ENCODE data around the gene CDR2L. TPM values are rescaled to one million over a fixed set of nuclear protein-coding genes. Genes with fewer than 3 reads are reported as not detected.

The CDR2L gene
- polyA plus RNA-seq (2011; rRNA removed) (18.0 and 18.5 TPM in 2 replicates), polyA plus RNA-seq (2017; fragmentation: RNase III; extraction: RNeasy Plus Mini Kit Qiagen cat#74134 plus additional on column Dnase treatment) (26.9 to 34.0 TPM (median 30.0 TPM) in 3 replicates), polyA minus RNA-seq (2011; rRNA and poly(A)+ RNA removed) (16.6 and 21.8 TPM in 2 replicates)
- polyA plus RNA-seq (2012; cell fraction: cytosol; rRNA removed), result 25.6 and 34.4 TPM in 2 replicates
- 38.5 and 49.0 TPM in 2 replicates for polyA plus RNA-seq (2012; cell fraction: nucleus; rRNA removed)

GRCh38 chr17:74987418-74987908 is at the start of gene CDR2L:
Gene CDR2L (plus strand): TSS chr17:74987632. CDS start chr17:74988044, 412 bp downstream.
- 0% methylated on average over 16 of the region's 51 CpGs for WGBS (ENCODE audit: missing lambda C conversion rate)

GRCh38 chr17:74938194-74938950 is 49.1 kb upstream of the CDR2L start:
- 66% methylated on average over 8 of the region's 8 CpGs for WGBS (ENCODE audit: missing lambda C conversion rate)
- no peak for DNase-seq (ENCODE audit: low read depth in 1 of 2, low spot score in 1 of 2)
- H3K4me2 ChIP-seq, result no peak overlapping the region
- no peak overlapping the region for H3K27ac ChIP-seq
- ATAC-seq, result no peak
- ChIA-PET POLR2A (no interaction called here), CTCF (interaction anchor here (42.0 to 42.3 kb wide), 2 partner anchors 6 to 19 kb away, joined by 1448 read pairs; partner anchors contain the start of genes HID1, OTOP2, OTOP3 and USH1G)
- H3K4me3 ChIP-seq, result no peak overlapping the region
- H3K9me3 ChIP-seq, result no peaks in the 10 kb centered on the region
- H3K4me1 ChIP-seq, result no peaks in the 10 kb centered on the region; the same call in 2 of the 3 replicates
- FAIRE-seq, result no peak
- TF ChIP-seq FOXS1 (CRISPR knock-in tag; IDR thresholded peaks at IDR 0.05) (no peak), HMGXB4 (CRISPR knock-in tag; IDR thresholded peaks at IDR 0.05; ENCODE audit: borderline replicate concordance) (no peak), TP53 (CRISPR knock-in tag; IDR thresholded peaks at IDR 0.05) (no peak), MAZ (IDR thresholded peaks at IDR 0.05; ENCODE audit: borderline replicate concordance, low read depth, low read length) (no peak), ZSCAN20 (CRISPR knock-in tag; IDR thresholded peaks at IDR 0.05) (no peak), KDM1A (IDR thresholded peaks at IDR 0.05; ENCODE audit: low read depth) (no peak), JUNB (IDR thresholded peaks at IDR 0.05) (no peak), MAX (IDR thresholded peaks at IDR 0.05) (no peak), ZFP36 (IDR thresholded peaks at IDR 0.05; ENCODE audit: borderline replicate concordance, partially characterized antibody) (no peak), ZNF302 (CRISPR knock-in tag; IDR thresholded peaks at IDR 0.05) (no peak), PBX3 (IDR thresholded peaks at IDR 0.05) (no peak), POLR2AphosphoS2 (conservative IDR thresholded peaks at IDR 0.05; ENCODE audit: low read length) (no peak), BHLHE40 (IDR thresholded peaks at IDR 0.05; ENCODE audit: low read depth, low read length) (no peak), MYC (IDR thresholded peaks at IDR 0.05; ENCODE audit: borderline replicate concordance, low read length) (no peak), CEBPB (IDR thresholded peaks at IDR 0.05) (no peak)

More at GRCh38 chr17:74987418-74987908, at the start of gene CDR2L:
- CTCF ChIA-PET, result interaction anchor here (0.7 to 17.5 kb wide), 13 partner anchors 8 to 143 kb away, joined by 3 to 332 read pairs (median 9); partner anchors contain the start of genes HID1, MRPL58, NT5C and OTOP2
- FAIRE-seq, result no peak
- TF ChIP-seq TP53 (CRISPR knock-in tag; IDR thresholded peaks at IDR 0.05) (peak; percentile 77; the same call in 1 of the 2 replicates), POLR2A (IDR thresholded peaks at IDR 0.05; ENCODE audit: low read length) (peak; percentile 95), RNF2 (IDR thresholded peaks at IDR 0.05; ENCODE audit: borderline replicate concordance, low read depth) (no peak), FOSB (CRISPR knock-in tag; IDR thresholded peaks at IDR 0.05) (no peak), CEBPB (IDR thresholded peaks at IDR 0.05) (no peak), MAFK (IDR thresholded peaks at IDR 0.05; ENCODE audit: partially characterized antibody) (peak; percentile 51), PHF8 (IDR thresholded peaks at IDR 0.05; ENCODE audit: borderline replicate concordance, low read depth) (peak; percentile 75), HMGXB4 (CRISPR knock-in tag; IDR thresholded peaks at IDR 0.05; ENCODE audit: borderline replicate concordance) (no peak), BCL3 (IDR thresholded peaks at IDR 0.05) (peak; percentile 94), EHF (CRISPR knock-in tag; IDR thresholded peaks at IDR 0.05) (no peak), RARB (CRISPR knock-in tag; IDR thresholded peaks at IDR 0.05) (no peak), RFX5 (IDR thresholded peaks at IDR 0.05) (no peak), HOXB13 (CRISPR knock-in tag; IDR thresholded peaks at IDR 0.05; ENCODE audit: low read depth) (no peak), HES2 (IDR thresholded peaks at IDR 0.05) (no peak), KDM1A (IDR thresholded peaks at IDR 0.05; ENCODE audit: low read depth) (no peak), JUN (IDR thresholded peaks at IDR 0.05) (peak; percentile 72 to 86; a peak in 4 of 5 replicates)
- H3K4me2 ChIP-seq, result peak within 1 kb of the TSS; percentile 93
- peak; percentile 82 to 87 for ATAC-seq
- DNase-seq (ENCODE audit: low read depth in 1 of 2, low spot score in 1 of 2), result peak; percentile 94
- POLR2A ChIA-PET, result interaction anchor here (0.5 to 7.5 kb wide), 12 partner anchors 15 to 917 kb away, joined by 3 to 107 read pairs (median 6); partner anchors contain the start of genes FDXR, HID1, MRPL58 and SLC16A5
- peak within 1 kb of the TSS; percentile 80 for H3K4me3 ChIP-seq
- no peaks in the 10 kb centered on the region for H3K9me3 ChIP-seq
- H3K27ac ChIP-seq, result peak within 1 kb of the TSS; percentile 94 to 95
- peaks cover 53% of the 10 kb centered on the region for H3K4me1 ChIP-seq

All from A549 (cell line).